Neutrophil (primary cell): ENCODE measurements around the gene RABL3.

Source experiments
- H3K27ac ChIP-seq: fragments of 200-600 bp; sonication (generic); 2 replicates; pipeline ENCODE4 v1.5.1; 2016; ENCODE audit warnings: mild to moderate bottlenecking, moderate library complexity
- H3K27me3 ChIP-seq: fragments of 200-600 bp; sonication (generic); 2 replicates; pipeline ENCODE4 v1.6.0; 2016; ENCODE audit warnings: mild to moderate bottlenecking
- H3K36me3 ChIP-seq: fragments of 200-600 bp; sonication (generic); 2 replicates; pipeline ENCODE4 v1.5.1; 2017
- H3K4me1 ChIP-seq, 2 experiments: fragments of 200-600 bp in 1 of 2; sonication (generic) in 1 of 2; 1 replicate in 1 of 2; 2 replicates in 1 of 2; pipeline versions ENCODE4 v1.5.1 to v1.6.1; 2013 to 2016; ENCODE audit warnings: low read depth in 1 of 2, low read length in 1 of 2, mild to moderate bottlenecking in 1 of 2, moderate library complexity in 1 of 2; ENCODE audit not compliant: control insufficient read depth in 1 of 2, insufficient read depth in 1 of 2
- H3K4me3 ChIP-seq, 2 experiments: fragments of 200-600 bp in 1 of 2; sonication (generic) in 1 of 2; 1 replicate in 1 of 2; 2 replicates in 1 of 2; pipeline ENCODE4 v1.5.1; 2013 to 2016; ENCODE audit warnings: low read depth in 1 of 2, low read length in 1 of 2, mild to moderate bottlenecking in 1 of 2, moderate library complexity in 1 of 2
- H3K9me3 ChIP-seq: fragments of 200-600 bp; sonication (generic); 2 replicates; pipeline ENCODE4 v1.5.1; 2016
- TF ChIP-seq, protein P1 (sequence below): fragments of 200-600 bp; sonication (generic); IDR thresholded peaks from 2 replicates; pipeline ENCODE4 v1.5.1; 2016; ENCODE audit warnings: antibody characterized with exemption

Gene RABL3

GRCh38 chr3:120661106-120661905, 81.0 kb downstream of the RABL3 start:
- Histone ChIP-seq H3K9me3 (no peaks in the 10 kb centered on the region), H3K36me3 (no peaks in the 10 kb centered on the region), H3K4me3 (no peak overlapping the region), H3K4me1 (no peaks in the 10 kb centered on the region), H3K27ac (no peak overlapping the region), H3K27me3 (peaks cover 13% of the 10 kb centered on the region)
- TF ChIP-seq, protein P1, sequence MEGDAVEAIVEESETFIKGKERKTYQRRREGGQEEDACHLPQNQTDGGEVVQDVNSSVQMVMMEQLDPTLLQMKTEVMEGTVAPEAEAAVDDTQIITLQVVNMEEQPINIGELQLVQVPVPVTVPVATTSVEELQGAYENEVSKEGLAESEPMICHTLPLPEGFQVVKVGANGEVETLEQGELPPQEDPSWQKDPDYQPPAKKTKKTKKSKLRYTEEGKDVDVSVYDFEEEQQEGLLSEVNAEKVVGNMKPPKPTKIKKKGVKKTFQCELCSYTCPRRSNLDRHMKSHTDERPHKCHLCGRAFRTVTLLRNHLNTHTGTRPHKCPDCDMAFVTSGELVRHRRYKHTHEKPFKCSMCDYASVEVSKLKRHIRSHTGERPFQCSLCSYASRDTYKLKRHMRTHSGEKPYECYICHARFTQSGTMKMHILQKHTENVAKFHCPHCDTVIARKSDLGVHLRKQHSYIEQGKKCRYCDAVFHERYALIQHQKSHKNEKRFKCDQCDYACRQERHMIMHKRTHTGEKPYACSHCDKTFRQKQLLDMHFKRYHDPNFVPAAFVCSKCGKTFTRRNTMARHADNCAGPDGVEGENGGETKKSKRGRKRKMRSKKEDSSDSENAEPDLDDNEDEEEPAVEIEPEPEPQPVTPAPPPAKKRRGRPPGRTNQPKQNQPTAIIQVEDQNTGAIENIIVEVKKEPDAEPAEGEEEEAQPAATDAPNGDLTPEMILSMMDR = no peak

- Histone ChIP-seq H3K27ac (no peak overlapping the region), H3K9me3 (no peaks in the 10 kb centered on the region), H3K36me3 (no peaks in the 10 kb centered on the region), H3K4me3 (no peak overlapping the region), H3K4me1 (no peaks in the 10 kb centered on the region), H3K27me3 (peaks cover 4% of the 10 kb centered on the region)
- TF ChIP-seq, protein P1 = no peak
Measured at GRCh38 chr3:120659834-120660233, 82.5 kb downstream of the RABL3 start.

GRCh38 chr3:120659285-120659684, 83.0 kb downstream of the RABL3 start:
- Histone ChIP-seq H3K4me3 (no peak overlapping the region), H3K4me1 (no peaks in the 10 kb centered on the region), H3K36me3 (no peaks in the 10 kb centered on the region), H3K9me3 (no peaks in the 10 kb centered on the region), H3K27me3 (no peaks in the 10 kb centered on the region), H3K27ac (no peak overlapping the region)
- TF ChIP-seq, protein P1 = no peak

GRCh38 chr3:120652896-120653545, 89.3 kb downstream of the RABL3 start:
- H3K27ac ChIP-seq = no peak overlapping the region
- no peaks in the 10 kb centered on the region for H3K27me3 ChIP-seq
- TF ChIP-seq, protein P1 = no peak

GRCh38 chr3:120652281-120652680, 90.0 kb downstream of the RABL3 start:
- no peaks in the 10 kb centered on the region for H3K4me1 ChIP-seq
- TF ChIP-seq, protein P1 = no peak
- H3K9me3 ChIP-seq = no peaks in the 10 kb centered on the region
- no peak overlapping the region for H3K27ac ChIP-seq
- no peak overlapping the region for H3K4me3 ChIP-seq
- H3K27me3 ChIP-seq = no peaks in the 10 kb centered on the region
- H3K36me3 ChIP-seq = no peaks in the 10 kb centered on the region

More at GRCh38 chr3:120652896-120653545, 89.3 kb downstream of the RABL3 start:
- Histone ChIP-seq H3K9me3 (no peaks in the 10 kb centered on the region), H3K36me3 (no peaks in the 10 kb centered on the region), H3K4me1 (no peaks in the 10 kb centered on the region), H3K4me3 (no peak overlapping the region)
